ENCODE data around the gene OR1I1. TPM values are rescaled to one million over a fixed set of nuclear protein-coding genes. Genes with fewer than 3 reads are reported as not detected.

The OR1I1 gene
- polyA plus RNA-seq, 1 donor from 2014 or later, result not detected

GRCh38 chr19:15136234-15136954 lies 54.4 kb downstream of the OR1I1 start:
- Histone ChIP-seq H3F3A (ENCODE audit: insufficient read depth, low read length, poor library complexity, severe bottlenecking) (no peaks in the 10 kb centered on the region), H3K27ac (ENCODE audit: low read length) (no peak overlapping the region), H3K9me3 (ENCODE audit: low read length) (no peaks in the 10 kb centered on the region), H3K27me3 (ENCODE audit: insufficient read depth, low read depth, low read length) (no peaks in the 10 kb centered on the region), H3K79me2 (replicated peaks; ENCODE audit: insufficient read depth, low read length) (no peaks in the 10 kb centered on the region), H2AFZ (ENCODE audit: low read depth, low read length) (no peak overlapping the region), H3K36me3 (ENCODE audit: insufficient read depth, low read length) (no peaks in the 10 kb centered on the region), H3K4me3 (ENCODE audit: low read length) (no peak overlapping the region), H3K9ac (ENCODE audit: low read length) (no peak overlapping the region), H3K9me2 (ENCODE audit: insufficient read depth, low read length) (no peaks in the 10 kb centered on the region), H3K4me2 (ENCODE audit: low read length) (no peak overlapping the region), H4K20me1 (ENCODE audit: insufficient read depth) (no peaks in the 10 kb centered on the region)
- TF ChIP-seq EP300 (conservative IDR thresholded peaks at IDR 0.05; ENCODE audit: poor library complexity, severe bottlenecking) (no peak), RAD21 (conservative IDR thresholded peaks at IDR 0.05) (no peak), MXI1 (conservative IDR thresholded peaks at IDR 0.05; ENCODE audit: poor library complexity, severe bottlenecking) (no peak)

GRCh38 chr19:15137777-15138176 lies 55.8 kb downstream of the OR1I1 start:
- no peak overlapping the region for H2AFZ ChIP-seq (ENCODE audit: low read depth, low read length)
- H4K20me1 ChIP-seq (ENCODE audit: insufficient read depth), result no peaks in the 10 kb centered on the region
- no peaks in the 10 kb centered on the region for H3K9me2 ChIP-seq (ENCODE audit: insufficient read depth, low read length)
- no peak overlapping the region for H3K4me3 ChIP-seq (ENCODE audit: low read length)
- H3K36me3 ChIP-seq (ENCODE audit: insufficient read depth, low read length), result no peaks in the 10 kb centered on the region
- no peaks in the 10 kb centered on the region for H3F3A ChIP-seq (ENCODE audit: insufficient read depth, low read length, poor library complexity, severe bottlenecking)
- H3K27ac ChIP-seq (ENCODE audit: low read length), result no peak overlapping the region
- no peak overlapping the region for H3K9ac ChIP-seq (ENCODE audit: low read length)
- no peaks in the 10 kb centered on the region for H3K9me3 ChIP-seq (ENCODE audit: low read length)
- TF ChIP-seq SMC3 (conservative IDR thresholded peaks at IDR 0.05; ENCODE audit: poor library complexity), result no peak
- no peak for TF ChIP-seq TAF1 (IDR thresholded peaks at IDR 0.05; ENCODE audit: low read depth)
- no peak for TF ChIP-seq EP300 (conservative IDR thresholded peaks at IDR 0.05; ENCODE audit: poor library complexity, severe bottlenecking)
- no peak for TF ChIP-seq RAD21 (conservative IDR thresholded peaks at IDR 0.05)
- no peak for TF ChIP-seq EZH2 (IDR thresholded peaks at IDR 0.05; ENCODE audit: borderline replicate concordance, insufficient read depth, low read length, poor library complexity, severe bottlenecking)
- TF ChIP-seq POLR2AphosphoS5 (IDR thresholded peaks at IDR 0.05), result no peak
- no peak for TF ChIP-seq MXI1 (conservative IDR thresholded peaks at IDR 0.05; ENCODE audit: poor library complexity, severe bottlenecking)
- TF ChIP-seq CTCF (IDR thresholded peaks at IDR 0.05; ENCODE audit: poor library complexity, severe bottlenecking), result no peak
- TF ChIP-seq REST (IDR thresholded peaks at IDR 0.05; ENCODE audit: borderline replicate concordance), result no peak
- H3K4me2 ChIP-seq (ENCODE audit: low read length), result no peak overlapping the region
- no peaks in the 10 kb centered on the region for H3K79me2 ChIP-seq (replicated peaks; ENCODE audit: insufficient read depth, low read length)
- no peaks in the 10 kb centered on the region for H3K27me3 ChIP-seq (ENCODE audit: insufficient read depth, low read depth, low read length)
